Fibroblast of skin of left quadriceps (primary cell): ENCODE measurements around the gene FJX1.

ENCODE experiments used
- DNase-seq, 2 experiments: peaks; one replicate each; pipeline ENCODE4 v3.0.0-alpha.2; 2013; ENCODE audit warnings: low read depth in 2 of 2

FJX1 gene

GRCh38 chr11:35606206-35606605, 12.1 kb upstream of the FJX1 start:
- DNase-seq: no peak

- no peak for DNase-seq
Observed at GRCh38 chr11:35608502-35608901, 9.8 kb upstream of the FJX1 start.

- DNase-seq: no peak
Observed at GRCh38 chr11:35609656-35610055, 8.6 kb upstream of the FJX1 start.

- DNase-seq: no peak
Observed at GRCh38 chr11:35610631-35611030, 7.6 kb upstream of the FJX1 start.

GRCh38 chr11:35611741-35612140, 6.5 kb upstream of the FJX1 start:
- DNase-seq: no peak

GRCh38 chr11:35614939-35615569, 3.2 kb upstream of the FJX1 start:
- DNase-seq: no peak

GRCh38 chr11:35615921-35616900, 2.0 kb upstream of the FJX1 start:
- DNase-seq: no peak

- no peak for DNase-seq
Observed at GRCh38 chr11:35617316-35617686, 959 bp upstream of the FJX1 start.

GRCh38 chr11:35618497-35619115, 346 bp downstream of the FJX1 start:
- DNase-seq: no peak

GRCh38 chr11:35619116-35619854, 1.0 kb downstream of the FJX1 start:
- no peak for DNase-seq

- no peak for DNase-seq
Observed at GRCh38 chr11:35619855-35620640, 1.8 kb downstream of the FJX1 start.

- no peak for DNase-seq
Observed at GRCh38 chr11:35620795-35621194, 2.5 kb downstream of the FJX1 start.

GRCh38 chr11:35621620-35622019, 3.4 kb downstream of the FJX1 start:
- no peak for DNase-seq

- DNase-seq: peak; percentile 67 to 73
Observed at GRCh38 chr11:35622070-35622469, 3.8 kb downstream of the FJX1 start.

GRCh38 chr11:35623621-35624168, 5.4 kb downstream of the FJX1 start:
- DNase-seq: no peak

- DNase-seq: no peak
Observed at GRCh38 chr11:35624316-35624715, 6.1 kb downstream of the FJX1 start.

- no peak for DNase-seq
Observed at GRCh38 chr11:35624781-35625180, 6.5 kb downstream of the FJX1 start.

- DNase-seq: no peak
Observed at GRCh38 chr11:35626501-35626900, 8.2 kb downstream of the FJX1 start.

GRCh38 chr11:35629511-35629910, 11.3 kb downstream of the FJX1 start:
- no peak for DNase-seq

GRCh38 chr11:35629914-35630313, 11.7 kb downstream of the FJX1 start:
- peak; percentile 99 for DNase-seq

- no peak for DNase-seq
Observed at GRCh38 chr11:35631891-35632290, 13.6 kb downstream of the FJX1 start.
